H1 (cell line): ENCODE results near the gene LPP. TPM values are rescaled to one million over a fixed set of nuclear protein-coding genes. Genes with fewer than 3 reads are reported as not detected.

Experiments
- CTCF ChIA-PET: fragments of 300-600 bp; sonication (Branson Sonifier 250); formaldehyde crosslinking; loops from one replicate; lab custom pipeline; 2021; ENCODE audit not compliant: partially characterized antibody; lab: Charles Lee
- POLR2A ChIA-PET: fragments of 300-600 bp; sonication (Branson Sonifier 250); formaldehyde crosslinking; loops from one replicate; lab custom pipeline; 2021; ENCODE audit warnings: inconsistent platforms; ENCODE audit not compliant: partially characterized antibody; lab: Charles Lee
- DNase-seq, 2 experiments: peaks; one replicate each; pipeline versions ENCODE4 v3.0.0 to v3.0.0-alpha.2; 2010 to 2022; ENCODE audit warnings: low spot score in 2 of 2, low read depth in 1 of 2, mixed read lengths in 1 of 2
- FAIRE-seq: peaks from 2 replicates; lab custom pipeline; 2011; peaks lifted over from hg19 to GRCh38; lab: Jason Lieb, UNC
- H2AFZ ChIP-seq: 2 replicates; pipeline ENCODE4 v1.8.1; 2012; ENCODE audit warnings: low read length, inconsistent platforms
- H2AK5ac ChIP-seq: 2 replicates; pipeline ENCODE4 v1.6.1; 2013; ENCODE audit warnings: low read depth, low read length
- H2BK120ac ChIP-seq: replicated peaks from 2 replicates; pipeline ENCODE3; 2013; ENCODE audit warnings: low read depth, low read length, inconsistent platforms
- H2BK12ac ChIP-seq: 2 replicates; pipeline ENCODE4 v1.6.1; 2013; ENCODE audit warnings: low read depth, low read length
- H2BK15ac ChIP-seq: 2 replicates; pipeline ENCODE4 v1.6.1; 2013; ENCODE audit warnings: low read length
- H2BK20ac ChIP-seq: 2 replicates; pipeline ENCODE4 v1.6.1; 2013; ENCODE audit warnings: low read length
- H2BK5ac ChIP-seq: 2 replicates; pipeline ENCODE4 v1.6.1; 2013; ENCODE audit warnings: low read depth, low read length
- H3K14ac ChIP-seq: 2 replicates; pipeline ENCODE4 v1.6.1; 2013; ENCODE audit warnings: inconsistent platforms; ENCODE audit not compliant: insufficient read length
- H3K18ac ChIP-seq: 2 replicates; pipeline ENCODE4 v1.6.1; 2013; ENCODE audit warnings: low read length; ENCODE audit errors: extremely low read depth
- H3K23ac ChIP-seq: 2 replicates; pipeline ENCODE4 v1.6.1; 2013; ENCODE audit warnings: inconsistent platforms; ENCODE audit not compliant: insufficient read length
- H3K23me2 ChIP-seq: 2 replicates; pipeline ENCODE4 v1.6.1; 2013; ENCODE audit warnings: low read depth, low read length
- H3K27ac ChIP-seq: 2 replicates; pipeline ENCODE4 v1.6.1; 2011; ENCODE audit warnings: low read depth, low read length, inconsistent platforms
- H3K27me3 ChIP-seq, 4 experiments: replicated peaks in 1 of 4; 1 replicate in 1 of 4; 2 replicates in 3 of 4; pipeline versions ENCODE4 v1.6.1 to v1.8.1; 2011 to 2013; ENCODE audit warnings: low read length in 3 of 4, mild to moderate bottlenecking in 3 of 4, inconsistent platforms in 2 of 4, mixed read lengths in 2 of 4, moderate library complexity in 1 of 4; ENCODE audit not compliant: control insufficient read depth in 3 of 4, insufficient read depth in 3 of 4; ENCODE audit errors: extremely low read depth in 1 of 4
- H3K36me3 ChIP-seq, 4 experiments: 2 replicates each; pipeline versions ENCODE4 v1.6.1 to v1.8.1; 2011 to 2013; ENCODE audit warnings: mild to moderate bottlenecking in 4 of 4, low read length in 3 of 4, moderate library complexity in 2 of 4, control low read depth in 1 of 4, inconsistent platforms in 1 of 4; ENCODE audit not compliant: insufficient read depth in 4 of 4, control insufficient read depth in 2 of 4
- H3K4ac ChIP-seq: replicated peaks from 2 replicates; pipeline ENCODE3; 2013; ENCODE audit warnings: low read length, low read depth, mixed read lengths, inconsistent platforms; ENCODE audit not compliant: insufficient read length
- H3K4me1 ChIP-seq, 4 experiments: replicated peaks in 1 of 4; 1 replicate in 1 of 4; 2 replicates in 3 of 4; pipeline versions ENCODE4 v1.6.1 to v1.8.1; 2011 to 2013; ENCODE audit warnings: low read length in 3 of 4, inconsistent platforms in 2 of 4, mixed read lengths in 1 of 4; ENCODE audit not compliant: insufficient read depth in 4 of 4, control insufficient read depth in 3 of 4
- H3K4me2 ChIP-seq, 2 experiments: 2 replicates each; pipeline versions ENCODE4 v1.6.1 to v1.8.1; 2011 to 2013; ENCODE audit warnings: low read depth in 2 of 2, low read length in 2 of 2, control low read depth in 1 of 2, inconsistent platforms in 1 of 2, mild to moderate bottlenecking in 1 of 2; ENCODE audit not compliant: insufficient read depth in 1 of 2
- H3K4me3 ChIP-seq, 4 experiments: fragments of 200-600, 300-600 bp in 1 of 4; sonication (generic), shearing (Covaris generic), sonication (Bioruptor Twin) in 1 of 4; 2 replicates each; pipeline versions ENCODE4 v1.5.1 to v1.8.1; 2011 to 2016; ENCODE audit warnings: low read length in 4 of 4, low read depth in 3 of 4, control low read depth in 2 of 4, inconsistent platforms in 2 of 4, mild to moderate bottlenecking in 2 of 4, mixed read lengths in 1 of 4, moderate library complexity in 1 of 4; ENCODE audit not compliant: insufficient read depth in 2 of 4; ENCODE audit errors: extremely low read depth in 1 of 4
- H3K56ac ChIP-seq: replicated peaks from 2 replicates; pipeline ENCODE3; 2013; ENCODE audit warnings: low read depth, mild to moderate bottlenecking, mixed read lengths, low read length, inconsistent platforms; ENCODE audit not compliant: insufficient read length
- H3K79me1 ChIP-seq: 2 replicates; pipeline ENCODE4 v1.6.1; 2013; ENCODE audit warnings: low read depth, low read length, control low read depth
- H3K79me2 ChIP-seq, 2 experiments: 2 replicates each; pipeline versions ENCODE4 v1.6.1 to v1.8.1; 2012 to 2013; ENCODE audit warnings: low read length in 2 of 2, mild to moderate bottlenecking in 2 of 2, inconsistent platforms in 1 of 2; ENCODE audit not compliant: insufficient read depth in 2 of 2, control insufficient read depth in 1 of 2
- H3K9ac ChIP-seq, 4 experiments: replicated peaks in 1 of 4; 1 replicate in 1 of 4; 2 replicates in 3 of 4; pipeline versions ENCODE4 v1.6.1 to v1.8.1; 2011 to 2013; ENCODE audit warnings: low read depth in 3 of 4, low read length in 3 of 4, control low read depth in 2 of 4, mild to moderate bottlenecking in 2 of 4, moderate library complexity in 2 of 4, inconsistent platforms in 1 of 4; ENCODE audit errors: extremely low read depth in 1 of 4
- H3K9me3 ChIP-seq, 2 experiments: 2 replicates each; pipeline versions ENCODE4 v1.6.1 to v1.8.1; 2012 to 2013; ENCODE audit warnings: mild to moderate bottlenecking in 2 of 2, moderate library complexity in 2 of 2, control low read depth in 1 of 2, inconsistent platforms in 1 of 2, low read depth in 1 of 2, low read length in 1 of 2, mixed read lengths in 1 of 2; ENCODE audit not compliant: insufficient read depth in 2 of 2
- H4K20me1 ChIP-seq, 2 experiments: replicated peaks in 1 of 2; 2 replicates each; pipeline versions ENCODE3 to v1.8.1; 2011 to 2013; ENCODE audit warnings: inconsistent platforms in 2 of 2, low read length in 2 of 2, mild to moderate bottlenecking in 1 of 2; ENCODE audit not compliant: insufficient read depth in 2 of 2, control insufficient read depth in 1 of 2
- H4K5ac ChIP-seq: 2 replicates; pipeline ENCODE4 v1.6.1; 2013; ENCODE audit warnings: low read length, low read depth, mixed read lengths, inconsistent platforms; ENCODE audit not compliant: insufficient read length
- H4K8ac ChIP-seq: 2 replicates; pipeline ENCODE4 v1.8.0; 2013; ENCODE audit warnings: mild to moderate bottlenecking, moderate library complexity, low read length, inconsistent platforms; ENCODE audit not compliant: insufficient read depth; ENCODE audit errors: extremely low read depth
- H4K91ac ChIP-seq: replicated peaks from 2 replicates; pipeline ENCODE3; 2013; ENCODE audit warnings: low read length, mixed read lengths, inconsistent platforms; ENCODE audit not compliant: insufficient read length
- FOSL1 ChIP-seq: IDR thresholded peaks from 2 replicates; pipeline ENCODE4 v1.6.1; 2011; ENCODE audit warnings: mild to moderate bottlenecking, low read depth, low read length, moderate library complexity; ENCODE audit not compliant: insufficient read depth
- NRF1 ChIP-seq: IDR thresholded peaks from 2 replicates; pipeline ENCODE4 v1.6.1; 2011; ENCODE audit warnings: mild to moderate bottlenecking, low read depth, low read length, improper control_type of control experiment
- PHF8 ChIP-seq: fragments of 200-600 bp; sonication (generic); conservative IDR thresholded peaks from 2 replicates; pipeline ENCODE4 v1.7.1; 2012; ENCODE audit warnings: low read depth, mild to moderate bottlenecking, inconsistent platforms, low read length, moderate library complexity
- SIX5 ChIP-seq: IDR thresholded peaks from 2 replicates; pipeline ENCODE4 v1.6.1; 2011; ENCODE audit warnings: mild to moderate bottlenecking, low read depth, low read length
- SP1 ChIP-seq: IDR thresholded peaks from 2 replicates; pipeline ENCODE4 v1.6.1; 2011; ENCODE audit warnings: low read depth, low read length
- ZNF274 ChIP-seq: IDR thresholded peaks from 2 replicates; pipeline ENCODE4 v1.7.0; 2012; ENCODE audit warnings: low read length, borderline replicate concordance; ENCODE audit errors: extremely low read depth
- WGBS, 2 experiments: shearing (Covaris generic) in 1 of 2; methylation state at CpG; one replicate each; pipeline versions ENCODE4 v1.1.6 to v1.1.7; 2013 to 2015; ENCODE audit warnings: low lambda C conversion rate in 2 of 2, mixed read lengths in 2 of 2, inconsistent platforms in 1 of 2, low coverage in 1 of 2, missing lambda C conversion rate in 1 of 2; ENCODE audit not compliant: insufficient replicate concordance in 2 of 2, insufficient coverage in 1 of 2, insufficient read length in 1 of 2; ENCODE audit errors: extremely low coverage in 1 of 2, missing lambda C conversion rate in 1 of 2; 5-methylcytosine and 5-hydroxymethylcytosine counted together
- polyA plus RNA-seq, 7 experiments: library from polyadenylated mRNA; depleted of rRNA in 3 of 7; stranded (reverse) in 5 of 7; unstranded in 2 of 7; fragments of >200 nt in 5 of 7; fragments of 200-250 nt in 2 of 7; gene quantifications; 1 replicate in 5 of 7; 2 replicates in 1 of 7; 4 replicates in 1 of 7; pipeline versions ENCODE4 v1.2.1 to v1.2.3, GENCODE V29; 2011 to 2013; ENCODE audit warnings: missing spikeins in 2 of 7, mixed read lengths in 2 of 7
- total RNA-seq: library from RNA; stranded (reverse); fragmentation: NEBNext Ultra II Directional; extraction: Animal tissue kit (Norgen Biotek cat#: 25700); gene quantifications from 2 replicates; pipeline ENCODE4 v1.2.1, GENCODE V29; 2021

Gene LPP
- total and polyA plus RNA-seq, 2 of the 8 experiments (the other 6 are each of a cell fraction or from before 2014, with no cell fraction given) = 10.0 to 53.3 TPM

GRCh38 chr3:188126276-188126675 lies 27.7 kb upstream of the LPP start:
- no peak overlapping the region for H2BK15ac ChIP-seq
- TF ChIP-seq ZNF274 = no peak
- no peak for TF ChIP-seq FOSL1
- TF ChIP-seq SP1 = no peak
- TF ChIP-seq NRF1 = no peak
- TF ChIP-seq SIX5 = no peak
- no peak for TF ChIP-seq PHF8

More at GRCh38 chr3:188126276-188126675, 27.7 kb upstream of the LPP start:
- no peak overlapping the region for H2AK5ac ChIP-seq
- no peak overlapping the region for H3K23ac ChIP-seq
- H4K91ac ChIP-seq = no peak overlapping the region
- CTCF ChIA-PET = interaction anchor here (0.6 to 0.8 kb wide), 2 partner anchors 74 to 385 kb away, joined by 3 read pairs; no protein-coding TSS in a partner anchor
- H3K23me2 ChIP-seq = no peaks in the 10 kb centered on the region
- no peaks in the 10 kb centered on the region for H3K9me3 ChIP-seq
- H3K4me2 ChIP-seq = no peak overlapping the region
- no peaks in the 10 kb centered on the region for H3K27me3 ChIP-seq
- H4K5ac ChIP-seq = no peak overlapping the region
- H2AFZ ChIP-seq = no peak overlapping the region
- no peak overlapping the region for H3K27ac ChIP-seq
- H4K20me1 ChIP-seq = no peaks in the 10 kb centered on the region
- H3K79me1 ChIP-seq = no peaks in the 10 kb centered on the region
- POLR2A ChIA-PET = interaction anchor here (0.9 to 1.0 kb wide), 2 partner anchors 27 to 29 kb away, joined by 3 read pairs; no protein-coding TSS in a partner anchor
- FAIRE-seq (no peak), DNase-seq (no peak)
- H3K36me3 ChIP-seq = no peaks in the 10 kb centered on the region
- no peak overlapping the region for H3K56ac ChIP-seq
- 95% methylated on average over 2 of the region's 2 CpGs; no CpG with 5 or more reads in 1 of the 2 experiments for WGBS, 2 experiments
- H3K4me3 ChIP-seq = no peak overlapping the region
- no peak overlapping the region for H2BK5ac ChIP-seq
- H3K4ac ChIP-seq = no peak overlapping the region
- H3K14ac ChIP-seq = no peak overlapping the region
- H4K8ac ChIP-seq = no peak overlapping the region
- no peaks in the 10 kb centered on the region for H3K79me2 ChIP-seq
- no peaks in the 10 kb centered on the region for H3K4me1 ChIP-seq
- no peak overlapping the region for H2BK120ac ChIP-seq
- no peak overlapping the region for H3K18ac ChIP-seq
- no peak overlapping the region for H2BK12ac ChIP-seq
- H3K9ac ChIP-seq = no peak overlapping the region
- H2BK20ac ChIP-seq = no peak overlapping the region
